Stimulated activated memory B cell treated with anti-CD40 and anti-IgM and Interleukin-4, amounts not matched to agents 10 μg/mL and 1 μg/mL and 100 μg/mL, for 72 hours (primary cell): ENCODE measurements around the gene ADAMTS8.
A peak's percentile ranks its signal among the peaks of the same experiment; 100 is the strongest.
"Not testable (repeated sequence)": the region's sequence is repeated elsewhere in the genome, so short reads cannot be mapped to it uniquely, and the experiment has no call there.

Source experiments
- ATAC-seq: fragments of 150-1000 bp; cut with Tn5 transposase; 2 replicates; pipeline ENCODE4 v1.10.0; 2021
- H3K27ac Mint-ChIP-seq: one replicate; pipeline ENCODE4 v1.8.0; 2022; ENCODE audit warnings: mild to moderate bottlenecking, mixed read lengths
- H3K27me3 Mint-ChIP-seq: one replicate; pipeline ENCODE4 v1.8.0; 2022; ENCODE audit warnings: mixed read lengths
- H3K36me3 Mint-ChIP-seq: one replicate; pipeline ENCODE4 v1.8.0; 2022; ENCODE audit warnings: mixed read lengths
- H3K4me1 Mint-ChIP-seq: one replicate; pipeline ENCODE4 v1.8.0; 2022; ENCODE audit warnings: mixed read lengths
- H3K4me3 Mint-ChIP-seq: one replicate; pipeline ENCODE4 v1.8.0; 2022; ENCODE audit warnings: mild to moderate bottlenecking, moderate library complexity, mixed read lengths
- H3K9me3 Mint-ChIP-seq: one replicate; pipeline ENCODE4 v1.8.0; 2022; ENCODE audit warnings: mixed read lengths

Gene ADAMTS8

DNA sequence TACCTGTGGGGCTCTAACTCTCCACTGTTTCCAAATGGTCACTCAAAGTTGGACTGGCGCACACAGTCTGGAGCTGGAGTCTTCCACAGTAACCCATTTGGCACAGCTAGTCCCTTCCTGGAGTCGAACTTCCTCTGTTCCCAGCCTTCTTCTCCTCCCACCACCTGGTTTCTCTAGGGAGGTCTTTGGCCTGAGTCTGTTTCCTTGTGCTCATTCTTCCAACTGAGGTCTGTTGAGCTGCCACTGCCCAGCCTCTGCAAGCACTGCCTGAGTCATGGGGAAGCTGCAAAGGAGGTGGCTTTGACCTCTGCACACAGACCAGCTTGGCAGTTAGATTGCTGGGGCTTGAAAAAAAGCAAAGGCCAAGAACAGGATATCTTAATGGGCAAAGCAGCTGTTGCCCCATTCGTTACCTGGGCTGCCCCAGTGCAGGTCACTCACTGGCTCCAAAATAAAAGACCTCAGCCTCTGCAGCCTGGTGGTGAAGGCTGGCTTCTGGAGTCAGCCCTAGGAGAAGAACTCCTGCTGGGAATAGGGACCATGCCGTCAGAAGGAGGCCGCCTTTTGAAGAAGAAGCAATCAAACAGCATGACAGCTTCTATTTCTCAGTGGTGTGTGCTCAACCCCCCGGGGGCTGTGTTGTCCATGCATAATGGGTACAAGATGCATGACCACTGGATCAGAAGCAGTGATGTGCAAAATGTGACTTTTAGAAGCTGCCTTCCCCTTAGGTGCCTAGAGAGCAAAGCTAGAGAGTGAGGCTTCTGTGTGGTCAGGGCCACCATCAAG lies 23.0 kb upstream of the ADAMTS8 start:
- H3K27me3 Mint-ChIP-seq: peaks cover 56% of the 10 kb centered on the region
- H3K4me1 Mint-ChIP-seq: peaks cover 11% of the 10 kb centered on the region
- H3K9me3 Mint-ChIP-seq: no peaks in the 10 kb centered on the region
- no peak overlapping the region for H3K4me3 Mint-ChIP-seq
- no peak overlapping the region for H3K27ac Mint-ChIP-seq
- ATAC-seq: no peak
- H3K36me3 Mint-ChIP-seq: no peaks in the 10 kb centered on the region

GRCh38 chr11:130449996-130450769 lies 21.8 kb upstream of the ADAMTS8 start:
- Mint-ChIP-seq H3K27ac (no peak overlapping the region), H3K27me3 (peaks cover 62% of the 10 kb centered on the region), H3K4me1 (peaks cover 11% of the 10 kb centered on the region), H3K4me3 (no peak overlapping the region), H3K9me3 (no peaks in the 10 kb centered on the region), H3K36me3 (no peaks in the 10 kb centered on the region)
- ATAC-seq: no peak

- Mint-ChIP-seq H3K9me3 (no peaks in the 10 kb centered on the region), H3K27me3 (peaks cover 69% of the 10 kb centered on the region), H3K4me3 (no peak overlapping the region), H3K27ac (no peak overlapping the region), H3K4me1 (peaks cover 11% of the 10 kb centered on the region), H3K36me3 (no peaks in the 10 kb centered on the region)
- no peak for ATAC-seq
Observed at GRCh38 chr11:130449310-130449990, 21.0 kb upstream of the ADAMTS8 start.

DNA sequence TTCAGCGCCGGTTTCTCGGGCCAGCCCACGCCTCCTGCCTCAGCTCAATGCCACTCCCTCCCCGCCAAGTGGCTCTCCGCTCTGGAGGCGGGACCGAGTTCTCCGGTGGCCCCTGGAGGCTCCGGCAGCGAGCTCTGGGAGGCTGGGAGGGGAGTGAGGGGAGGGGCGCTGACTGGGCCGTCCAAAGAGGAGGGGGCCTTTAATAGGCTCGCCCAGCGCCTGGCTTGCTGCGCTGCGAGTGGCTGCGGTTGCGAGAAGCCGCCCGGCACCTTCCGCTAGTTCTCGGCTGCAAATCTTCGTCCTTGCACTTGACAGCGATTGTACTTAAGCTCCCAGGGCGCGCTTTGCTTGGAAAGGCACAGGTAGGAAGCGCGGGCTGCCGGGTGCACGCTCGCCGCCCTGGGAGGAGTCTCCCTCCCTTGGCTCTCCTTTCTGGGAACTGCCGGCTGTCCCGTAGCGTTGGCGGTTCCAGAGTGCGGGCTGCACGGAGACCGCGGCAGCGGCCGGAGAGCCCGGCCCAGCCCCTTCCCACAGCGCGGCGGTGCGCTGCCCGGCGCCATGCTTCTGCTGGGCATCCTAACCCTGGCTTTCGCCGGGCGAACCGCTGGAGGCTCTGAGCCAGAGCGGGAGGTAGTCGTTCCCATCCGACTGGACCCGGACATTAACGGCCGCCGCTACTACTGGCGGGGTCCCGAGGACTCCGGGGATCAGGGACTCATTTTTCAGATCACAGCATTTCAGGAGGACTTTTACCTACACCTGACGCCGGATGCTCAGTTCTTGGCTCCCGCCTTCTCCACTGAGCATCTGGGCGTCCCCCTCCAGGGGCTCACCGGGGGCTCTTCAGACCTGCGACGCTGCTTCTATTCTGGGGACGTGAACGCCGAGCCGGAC lies 20.3 kb upstream of the ADAMTS8 start, which contains the start of gene ADAMTS15:
Gene ADAMTS15 (plus strand): TSS at position 230 of the 894 bp plus-strand sequence. CDS start 329 bp downstream, at position 559.
- H3K4me3 Mint-ChIP-seq: peak within 1 kb of the TSS; percentile 54
- no peak within 1 kb of the TSS for H3K27ac Mint-ChIP-seq
- H3K27me3 Mint-ChIP-seq: peaks cover 65% of the 10 kb centered on the region
- H3K36me3 Mint-ChIP-seq: no peaks in the 10 kb centered on the region
- no peaks in the 10 kb centered on the region for H3K9me3 Mint-ChIP-seq
- ATAC-seq: peak; percentile 47
- H3K4me1 Mint-ChIP-seq: peaks cover 11% of the 10 kb centered on the region

DNA sequence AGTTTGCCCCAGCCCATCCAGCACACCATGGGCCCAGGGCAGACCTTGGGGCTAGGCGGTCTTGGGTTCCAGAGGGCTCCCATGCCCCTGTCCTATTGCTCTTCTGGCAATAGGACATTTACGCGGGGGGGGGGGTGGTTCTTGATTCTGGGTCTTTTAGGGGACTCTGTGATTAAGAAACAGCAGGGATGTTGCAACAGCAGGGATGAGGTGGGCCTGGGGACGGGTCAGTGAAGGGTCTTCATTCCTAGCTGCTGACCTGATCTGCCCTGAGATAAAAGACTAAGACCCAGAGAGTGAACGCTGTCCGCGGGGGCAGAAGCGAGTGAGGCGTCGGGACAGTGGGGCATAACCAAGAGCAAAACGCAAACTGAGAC lies 19.6 kb upstream of the ADAMTS8 start:
- H3K27me3 Mint-ChIP-seq: peaks cover 59% of the 10 kb centered on the region

DNA sequence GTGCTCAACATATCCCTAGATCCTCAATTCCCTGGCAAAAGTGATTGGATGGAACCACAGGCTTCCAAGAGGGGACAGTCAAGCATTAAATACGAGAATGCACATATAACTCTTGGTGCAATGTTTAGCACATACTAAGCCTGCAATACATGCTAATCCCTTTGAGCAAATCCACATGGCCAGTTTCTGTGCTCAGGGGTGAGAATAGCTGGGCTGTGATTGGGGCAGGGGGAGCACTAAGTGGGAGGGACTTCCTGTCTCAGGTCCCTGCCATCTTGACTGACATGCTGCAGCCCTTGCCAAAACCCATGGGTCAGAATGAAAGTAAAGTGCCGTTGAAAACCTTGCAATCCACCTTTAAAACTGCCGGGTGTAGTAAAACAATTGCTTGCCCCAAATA lies 17.4 kb upstream of the ADAMTS8 start:
- Mint-ChIP-seq H3K9me3 (no peaks in the 10 kb centered on the region), H3K4me1 (peaks cover 11% of the 10 kb centered on the region), H3K4me3 (no peak overlapping the region), H3K36me3 (no peaks in the 10 kb centered on the region), H3K27me3 (peaks cover 56% of the 10 kb centered on the region), H3K27ac (no peak overlapping the region)
- ATAC-seq: no peak

More for the DNA sequence above, 19.6 kb upstream of the ADAMTS8 start:
- no peaks in the 10 kb centered on the region for H3K9me3 Mint-ChIP-seq
- H3K27ac Mint-ChIP-seq: no peak overlapping the region
- H3K4me3 Mint-ChIP-seq: peak overlapping the region; percentile 54
- no peaks in the 10 kb centered on the region for H3K36me3 Mint-ChIP-seq
- H3K4me1 Mint-ChIP-seq: peaks cover 11% of the 10 kb centered on the region
- no peak for ATAC-seq

DNA sequence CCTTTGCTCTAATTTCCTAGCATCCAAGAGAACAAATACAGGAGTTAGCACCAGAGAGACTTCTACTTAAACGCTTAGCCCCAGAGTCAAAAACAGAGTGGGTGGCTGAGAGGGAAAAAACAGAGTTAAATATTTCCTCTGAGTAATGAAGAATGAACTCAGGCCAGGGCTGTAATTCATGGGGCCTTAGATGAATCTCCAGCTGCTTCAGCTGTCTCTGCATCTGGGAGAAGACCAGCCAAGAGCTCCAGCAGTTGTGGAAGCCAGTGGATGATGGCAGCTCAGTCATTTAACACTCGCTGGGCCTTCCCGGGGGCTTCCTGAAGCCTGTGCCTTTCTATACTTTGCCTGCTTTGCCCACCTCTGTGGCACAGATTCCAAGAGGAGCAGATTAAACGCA lies 14.3 kb upstream of the ADAMTS8 start:
- no peak for ATAC-seq
- Mint-ChIP-seq H3K4me3 (no peak overlapping the region), H3K36me3 (no peaks in the 10 kb centered on the region), H3K27ac (no peak overlapping the region), H3K4me1 (peaks cover 9% of the 10 kb centered on the region), H3K9me3 (no peaks in the 10 kb centered on the region), H3K27me3 (peaks cover 58% of the 10 kb centered on the region)

- ATAC-seq: peak; percentile 22
- Mint-ChIP-seq H3K27ac (no peak overlapping the region), H3K36me3 (no peaks in the 10 kb centered on the region), H3K4me3 (no peak overlapping the region), H3K4me1 (peaks cover 9% of the 10 kb centered on the region), H3K27me3 (peaks cover 60% of the 10 kb centered on the region), H3K9me3 (no peaks in the 10 kb centered on the region)
Observed at GRCh38 chr11:130441719-130442118, 13.3 kb upstream of the ADAMTS8 start.

- H3K4me1 Mint-ChIP-seq: peaks cover 9% of the 10 kb centered on the region
- no peaks in the 10 kb centered on the region for H3K36me3 Mint-ChIP-seq
- peaks cover 48% of the 10 kb centered on the region for H3K27me3 Mint-ChIP-seq
- ATAC-seq: no peak
- H3K4me3 Mint-ChIP-seq: no peak overlapping the region
- H3K27ac Mint-ChIP-seq: no peak overlapping the region
- H3K9me3 Mint-ChIP-seq: no peaks in the 10 kb centered on the region
Observed at GRCh38 chr11:130439876-130440275, 11.5 kb upstream of the ADAMTS8 start.

- Mint-ChIP-seq H3K36me3 (no peaks in the 10 kb centered on the region), H3K9me3 (no peaks in the 10 kb centered on the region), H3K27me3 (peaks cover 40% of the 10 kb centered on the region), H3K4me3 (no peak overlapping the region), H3K27ac (no peak overlapping the region), H3K4me1 (peaks cover 9% of the 10 kb centered on the region)
- no peak for ATAC-seq
Observed at GRCh38 chr11:130439160-130439519, 10.7 kb upstream of the ADAMTS8 start.

GRCh38 chr11:130438401-130439159 lies 10.2 kb upstream of the ADAMTS8 start:
- not testable (repeated sequence) for H3K36me3 Mint-ChIP-seq, ATAC-seq, H3K4me1 Mint-ChIP-seq, H3K27ac Mint-ChIP-seq, H3K4me3 Mint-ChIP-seq, H3K9me3 Mint-ChIP-seq
- peaks cover 39% of the 10 kb centered on the region for H3K27me3 Mint-ChIP-seq

DNA sequence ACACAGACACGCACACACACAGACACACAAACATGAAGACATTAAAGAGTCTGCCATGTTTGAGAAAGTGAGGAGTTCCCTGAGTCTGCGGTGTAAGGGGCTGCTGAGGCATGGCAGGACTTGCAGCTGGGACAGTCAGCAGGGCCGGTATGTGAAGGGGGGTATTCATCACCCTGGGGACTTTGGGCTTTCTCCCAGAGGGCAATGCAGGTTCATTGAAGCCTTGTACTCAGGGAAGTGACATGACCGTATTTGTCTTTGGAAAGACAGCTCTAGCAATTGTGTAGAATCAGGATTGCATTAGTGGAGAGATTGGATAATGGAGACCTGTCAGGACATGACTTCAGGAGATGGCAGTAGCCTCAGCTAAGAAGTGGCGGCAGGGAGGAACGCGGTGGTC lies 9.4 kb upstream of the ADAMTS8 start:
- H3K27ac Mint-ChIP-seq: no peak overlapping the region
- H3K27me3 Mint-ChIP-seq: peaks cover 39% of the 10 kb centered on the region
- no peaks in the 10 kb centered on the region for H3K36me3 Mint-ChIP-seq
- no peak for ATAC-seq
- H3K9me3 Mint-ChIP-seq: no peaks in the 10 kb centered on the region
- no peak overlapping the region for H3K4me3 Mint-ChIP-seq
- peaks cover 9% of the 10 kb centered on the region for H3K4me1 Mint-ChIP-seq

- Mint-ChIP-seq H3K4me3 (no peak overlapping the region), H3K36me3 (no peaks in the 10 kb centered on the region), H3K9me3 (no peaks in the 10 kb centered on the region), H3K27ac (no peak overlapping the region), H3K27me3 (peaks cover 40% of the 10 kb centered on the region), H3K4me1 (peaks cover 12% of the 10 kb centered on the region)
- no peak for ATAC-seq
Observed at GRCh38 chr11:130436171-130436570, 7.8 kb upstream of the ADAMTS8 start.

- Mint-ChIP-seq H3K4me1 (peaks cover 16% of the 10 kb centered on the region), H3K36me3 (no peaks in the 10 kb centered on the region), H3K4me3 (no peak overlapping the region), H3K27me3 (peaks cover 45% of the 10 kb centered on the region), H3K9me3 (no peaks in the 10 kb centered on the region), H3K27ac (no peak overlapping the region)
- no peak for ATAC-seq
Observed at GRCh38 chr11:130435671-130436070, 7.3 kb upstream of the ADAMTS8 start.
